Heart left ventricle (tissue), 16 donors: ENCODE data around the gene DIP2C. TPM values are rescaled to one million over a fixed set of nuclear protein-coding genes. Genes with fewer than 3 reads are reported as not detected.
A peak's percentile ranks its signal among the peaks of the same experiment; 100 is the strongest.

Experiments
- ATAC-seq, 4 donors: fragments of 200-7000 bp; cut with Tn5 transposase; one replicate each; pipeline ENCODE4 v1.9.1; 2020 to 2022; ENCODE audit warnings: moderate library complexity in 4 of 4, mild to moderate bottlenecking in 3 of 4, moderate number of reproducible peaks in 1 of 4
- DNase-seq, 5 donors: peaks; one replicate each; pipeline ENCODE4 v3.0.0-alpha.2; 2020
- H3K27ac ChIP-seq, 12 donors: fragments of 200-600 bp; sonication (generic) in 4 of 12; one replicate each; pipeline versions ENCODE4 v1.5.0 to v1.8.0; 2016 to 2022; ENCODE audit warnings: mild to moderate bottlenecking in 2 of 12
- H3K27me3 ChIP-seq, 9 donors: fragments of 200-600 bp; sonication (generic) in 2 of 9; one replicate each; pipeline versions ENCODE4 v1.5.1 to v1.8.0; 2016 to 2022; ENCODE audit warnings: mild to moderate bottlenecking in 3 of 9
- H3K36me3 ChIP-seq, 9 donors: fragments of 200-600 bp; sonication (generic) in 2 of 9; one replicate each; pipeline versions ENCODE4 v1.5.0 to v1.8.0; 2018 to 2022; ENCODE audit warnings: mild to moderate bottlenecking in 2 of 9
- H3K4me1 ChIP-seq, 12 donors: fragments of 200-600 bp; sonication (generic) in 4 of 12; one replicate each; pipeline versions ENCODE4 v1.5.0 to v1.8.0; 2016 to 2022; ENCODE audit warnings: mild to moderate bottlenecking in 3 of 12
- H3K4me3 ChIP-seq, 12 donors: fragments of 200-600 bp; sonication (generic) in 4 of 12; one replicate each; pipeline versions ENCODE4 v1.5.0 to v1.8.0; 2017 to 2022; ENCODE audit warnings: mild to moderate bottlenecking in 9 of 12, moderate library complexity in 4 of 12
- H3K9me3 ChIP-seq, 12 donors: fragments of 200-600 bp; sonication (generic) in 4 of 12; one replicate each; pipeline versions ENCODE4 v1.5.0 to v1.8.0; 2016 to 2022; ENCODE audit warnings: mild to moderate bottlenecking in 1 of 12
- CTCF ChIP-seq, 12 donors: fragments of 200-600 bp; sonication (generic) in 4 of 12; IDR thresholded peaks; one replicate each; pipeline versions ENCODE4 v1.5.0 to v1.8.0; 2018 to 2022; ENCODE audit warnings: antibody characterized with exemption in 12 of 12, mild to moderate bottlenecking in 5 of 12
- POLR2A ChIP-seq, 2 donors: fragments of 450-650 bp; IDR thresholded peaks; one replicate each; pipeline ENCODE4 v1.6.1; 2017; ENCODE audit warnings: antibody characterized with exemption in 2 of 2, mild to moderate bottlenecking in 2 of 2, moderate library complexity in 2 of 2
- WGBS, 4 donors: extraction: QIAGEN DNeasy Blood & Tissue Kit in 2 of 4; methylation state at CpG; one replicate each; pipeline versions ENCODE4 v1.1.5 to v1.1.7; 2013 to 2018; 5-methylcytosine and 5-hydroxymethylcytosine counted together
- intact Hi-C, 10 donors: fragments of 100-400 bp; cut with DNase I; formaldehyde crosslinking; loops; one replicate each; pipeline versions ENCODE4 v1.11.1 to v1.14.2; 2022
- polyA plus RNA-seq, 2 donors: library from polyadenylated mRNA; stranded (reverse); fragments of 200-250 nt; gene quantifications; one replicate each; pipeline ENCODE4 v1.2.3, GENCODE V29; 2013
- total RNA-seq, 9 donors: library from RNA; depleted of rRNA in 2 of 9; stranded (reverse); fragments of >200 nt in 2 of 9; fragmentation: NEBNext Ultra II Directional in 3 of 9; extraction: Animal tissue kit (Norgen Biotek cat#: 25700) in 3 of 9; gene quantifications; one replicate each; pipeline versions ENCODE4 v1.1.0 to v1.2.4, GENCODE V29; 2016 to 2023
- donor health status: ischemic (EF 13 %, LVEDD 7.1; RV severe dilation, severe dysfunction).
- donor health status: healthy with polysubstance abuse.
- donor health status: DM: no; HTN: yes; CAD: no.
- donor health status: DM: no; HTN: no; CAD: no.
- donor health status: ischemic (EF 25% LVEDD 6.9; RV normal size, moderate dysfunction).
- donor health status: ischemic (EF 25% LVEDD 5.7; RV mildly dilated, moderate dysfunction).
- donor health status: healthy.
- donor health status: DM: yes; HTN: yes; CAD: no.
- donor health status: ischemic (EF 35%, LVEDD 5.7; RV mildly dilated, moderate dysfunction).
- donor health status: nonischemic (EF 11% LVEDD 7.7; RV severe dilation, severe dysfunction).
- donor health status: DM: yes; HTN: yes; CAD: no.
- donor health status: PGD.
- donor health status: ischemic (EF 29% LVEDD 5.4; RV normal size, mild dysfunction).
- donor health status: nonischemic (EF 23%, LVEDD 6.1; RV moderate dilation, normal function).

The DIP2C gene
- total and polyA plus RNA-seq, 11 donors = 7.4 to 43.1 (median 28.5) TPM

- peak overlapping the region in 2 of 12 donors; percentile 4 to 54 for H3K27ac ChIP-seq
- 54 to 77% (median 65%) methylated on average over 5 of the region's 5 CpGs for WGBS, 4 donors
- peak; percentile 52 to 83 (median 67) for ATAC-seq
Observed at GRCh38 chr10:278707-279106, 410.8 kb downstream of the DIP2C start.

GRCh38 chr10:277963-278362 is 411.5 kb downstream of the DIP2C start:
- ATAC-seq = peak in 2 of 4 donors; percentile 6 to 24

More at GRCh38 chr10:278707-279106, 410.8 kb downstream of the DIP2C start:
- Histone ChIP-seq H3K27me3 (no peaks in the 10 kb centered on the region), H3K9me3 (no peaks in the 10 kb centered on the region), H3K36me3 (peaks cover 0 to 81% (median 57%) of the 10 kb centered on the region in 9 donors), H3K4me1 (peaks cover 0 to 26% (median 2%) of the 10 kb centered on the region in 12 donors), H3K4me3 (no peak overlapping the region)
- no peak for DNase-seq
- intact Hi-C loops = no loop called here
- TF ChIP-seq CTCF (IDR thresholded peaks at IDR 0.05) = no peak
- TF ChIP-seq POLR2A (IDR thresholded peaks at IDR 0.05) = no peak

DNA sequence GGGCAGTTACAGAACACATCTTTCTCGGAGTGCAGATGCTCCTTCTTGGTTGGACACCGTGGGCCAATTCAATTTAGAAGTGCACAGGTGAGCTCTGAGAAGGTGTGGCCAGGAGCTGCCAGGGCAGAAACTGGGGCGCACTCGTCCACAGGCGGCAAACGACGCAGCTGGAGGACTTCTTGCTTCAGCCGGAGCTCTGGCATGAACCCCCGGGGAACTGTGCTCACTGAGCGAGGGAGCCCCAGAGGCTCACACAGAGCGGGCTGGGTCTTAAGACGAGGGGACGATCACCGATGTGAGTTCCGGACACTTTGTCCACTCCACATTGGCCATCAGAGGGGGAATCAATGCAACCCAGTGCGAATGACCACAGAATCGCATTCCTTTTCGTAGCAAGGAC is 413.8 kb downstream of the DIP2C start:
- Histone ChIP-seq H3K36me3 (peaks cover 0 to 51% (median 30%) of the 10 kb centered on the region in 9 donors), H3K4me1 (peaks cover 0 to 16% (median 2%) of the 10 kb centered on the region in 12 donors), H3K27ac (no peak overlapping the region), H3K9me3 (no peaks in the 10 kb centered on the region), H3K4me3 (no peak overlapping the region), H3K27me3 (no peaks in the 10 kb centered on the region)
- intact Hi-C loops = no loop called here
- TF ChIP-seq CTCF (IDR thresholded peaks at IDR 0.05) = no peak
- no peak for TF ChIP-seq POLR2A (IDR thresholded peaks at IDR 0.05)
- 93 to 98% (median 95%) methylated on average over 18 of the region's 18 CpGs for WGBS, 4 donors
- DNase-seq (no peak), ATAC-seq (no peak)

More at GRCh38 chr10:277963-278362, 411.5 kb downstream of the DIP2C start:
- H3K27ac ChIP-seq = no peak overlapping the region
- no peak for DNase-seq
- WGBS, 4 donors = 97 to 98% (median 97%) methylated on average over 7 to 19 of the region's 19 CpGs
- no peak overlapping the region for H3K4me3 ChIP-seq
- H3K36me3 ChIP-seq = peaks cover 0 to 74% (median 51%) of the 10 kb centered on the region in 9 donors
- intact Hi-C loops = no loop called here
- no peaks in the 10 kb centered on the region for H3K9me3 ChIP-seq
- no peaks in the 10 kb centered on the region for H3K27me3 ChIP-seq
- H3K4me1 ChIP-seq = peaks cover 0 to 26% (median 2%) of the 10 kb centered on the region in 12 donors
- TF ChIP-seq POLR2A (IDR thresholded peaks at IDR 0.05) (no peak), CTCF (IDR thresholded peaks at IDR 0.05) (no peak)

DNA sequence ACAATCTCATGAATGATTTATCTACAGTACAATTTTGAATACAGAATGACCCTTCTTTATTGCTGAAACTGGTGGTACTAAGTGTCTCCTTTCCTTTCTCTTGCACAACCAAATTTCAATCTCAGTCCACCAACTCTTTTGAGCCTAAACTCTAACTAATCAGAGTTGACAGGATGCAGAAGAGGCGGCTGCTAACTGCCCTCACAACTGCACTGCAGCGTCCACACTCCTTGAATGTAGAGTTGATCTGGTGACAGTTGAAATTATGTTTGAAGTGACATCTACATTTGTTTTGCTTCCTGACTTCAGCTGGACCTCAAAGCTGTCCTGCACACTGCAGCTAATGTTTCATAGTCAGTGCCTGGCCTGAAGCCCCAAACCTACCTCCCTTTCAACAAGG is 414.6 kb downstream of the DIP2C start:
- no peak for TF ChIP-seq CTCF (IDR thresholded peaks at IDR 0.05)
- TF ChIP-seq POLR2A (IDR thresholded peaks at IDR 0.05) = no peak
- WGBS, 4 donors = 74 to 94% (median 82%) methylated on average over 2 of the region's 2 CpGs
- Histone ChIP-seq H3K4me3 (no peak overlapping the region), H3K4me1 (peaks cover 0 to 16% (median 2%) of the 10 kb centered on the region in 12 donors), H3K36me3 (peaks cover 0 to 43% (median 22%) of the 10 kb centered on the region in 9 donors), H3K9me3 (no peaks in the 10 kb centered on the region), H3K27me3 (no peaks in the 10 kb centered on the region), H3K27ac (no peak overlapping the region)
- intact Hi-C loops = no loop called here
- DNase-seq (no peak), ATAC-seq (no peak)
